Panc1 (cell line): ENCODE results near the gene PTPRA.

Experiments
- CTCF ChIP-seq: fragments of 450-650 bp; IDR thresholded peaks from 2 replicates; pipeline ENCODE4 v1.5.1; 2017; ENCODE audit warnings: mild to moderate bottlenecking
- POLR2AphosphoS5 ChIP-seq: IDR thresholded peaks from 2 replicates; pipeline ENCODE4 v1.6.1; 2012; ENCODE audit warnings: mild to moderate bottlenecking, low read depth, low read length, moderate library complexity

GRCh38 chr20:3081641-3082040 lies 208.4 kb downstream of the PTPRA start:
- TF ChIP-seq CTCF (no peak), POLR2AphosphoS5 (no peak)
